WTC11 (cell line): ENCODE results near the gene METTL9. TPM values are rescaled to one million over a fixed set of nuclear protein-coding genes. Genes with fewer than 3 reads are reported as not detected.
A peak's percentile ranks its signal among the peaks of the same experiment; 100 is the strongest.

ENCODE experiments used
- ATAC-seq: fragments of 200-7000 bp; cut with Tn5 transposase; 2 replicates; pipeline ENCODE4 v1.10.0; 2021; ENCODE audit warnings: mild to moderate bottlenecking, moderate library complexity
- CTCF ChIA-PET: fragments of 300-600 bp; sonication (Branson Sonifier 250); formaldehyde crosslinking; loops from one replicate; lab custom pipeline; 2021; ENCODE audit warnings: antibody characterized with exemption; lab: Charles Lee
- POLR2A ChIA-PET: fragments of 350-600 bp; sonication (Branson Sonifier 250); formaldehyde crosslinking; loops from one replicate; lab custom pipeline; 2021; ENCODE audit warnings: antibody characterized with exemption; lab: Charles Lee
- DNase-seq: peaks from one replicate; pipeline ENCODE4 v3.0.0; 2021; ENCODE audit warnings: low spot score
- H3K27ac Mint-ChIP-seq: 2 replicates; pipeline ENCODE4 v1.8.0; 2021; ENCODE audit warnings: mixed read lengths
- H3K27me3 Mint-ChIP-seq: 2 replicates; pipeline ENCODE4 v1.8.0; 2021; ENCODE audit warnings: low read depth, mild to moderate bottlenecking, moderate library complexity, mixed read lengths
- H3K36me3 Mint-ChIP-seq: 2 replicates; pipeline ENCODE4 v1.8.0; 2021; ENCODE audit warnings: mixed read lengths
- H3K4me1 Mint-ChIP-seq: 2 replicates; pipeline ENCODE4 v1.8.0; 2022; ENCODE audit warnings: mixed read lengths
- H3K4me3 Mint-ChIP-seq: 2 replicates; pipeline ENCODE4 v1.8.0; 2021; ENCODE audit warnings: mild to moderate bottlenecking, moderate library complexity, mixed read lengths
- H3K9me3 Mint-ChIP-seq: 2 replicates; pipeline ENCODE4 v1.8.0; 2021; ENCODE audit warnings: mixed read lengths
- AR ChIP-seq: fragments of 250-450 bp; sonication (Bioruptor Pico); IDR thresholded peaks from 2 replicates; pipeline ENCODE4 v1.9.0; 2021; ENCODE audit warnings: mild to moderate bottlenecking
- ETV6 ChIP-seq: sonication (generic); formaldehyde crosslinking; IDR thresholded peaks from 2 replicates; pipeline ENCODE4 v1.8.1; 2022; ENCODE audit warnings: mild to moderate bottlenecking, missing genetic modification reagents
- GRHL2 ChIP-seq: fragments of 250-450 bp; sonication (Bioruptor Pico); IDR thresholded peaks from 2 replicates; pipeline ENCODE4 v1.8.0; 2022; ENCODE audit warnings: mild to moderate bottlenecking, moderate library complexity; ENCODE audit not compliant: insufficient replicate concordance, severe bottlenecking
- GTF2I ChIP-seq: fragments of 250-450 bp; sonication (Bioruptor Pico); conservative IDR thresholded peaks from 2 replicates; pipeline ENCODE4 v1.4.0; 2021; ENCODE audit warnings: mild to moderate bottlenecking
- HMGA2 ChIP-seq: fragments of 250-450 bp; sonication (Bioruptor Pico); IDR thresholded peaks from 2 replicates; pipeline ENCODE4 v1.4.0; 2021; ENCODE audit warnings: mild to moderate bottlenecking, moderate library complexity
- IRF1 ChIP-seq: sonication (generic); formaldehyde crosslinking; IDR thresholded peaks from 2 replicates; pipeline ENCODE4 v1.8.0; 2023; ENCODE audit warnings: missing genetic modification reagents
- IRF2 ChIP-seq: sonication (generic); formaldehyde crosslinking; IDR thresholded peaks from 2 replicates; pipeline ENCODE4 v1.8.0; 2022; ENCODE audit warnings: low read depth, missing genetic modification reagents, borderline replicate concordance
- JUN ChIP-seq: sonication (generic); formaldehyde crosslinking; IDR thresholded peaks from 2 replicates; pipeline ENCODE4 v1.8.0; 2023; ENCODE audit warnings: mild to moderate bottlenecking, missing genetic modification reagents
- NFE2L1 ChIP-seq: sonication (generic); formaldehyde crosslinking; IDR thresholded peaks from 2 replicates; pipeline ENCODE4 v1.8.1; 2023; ENCODE audit warnings: missing genetic modification reagents
- NFYB ChIP-seq: sonication (generic); formaldehyde crosslinking; conservative IDR thresholded peaks from 2 replicates; pipeline ENCODE4 v1.8.0; 2022; ENCODE audit warnings: low read depth, missing genetic modification reagents
- PRRX2 ChIP-seq: fragments of 250-450 bp; sonication (Bioruptor Pico); IDR thresholded peaks from 2 replicates; pipeline ENCODE4 v1.8.0; 2021; ENCODE audit warnings: mild to moderate bottlenecking
- RELA ChIP-seq: sonication (generic); formaldehyde crosslinking; IDR thresholded peaks from 2 replicates; pipeline ENCODE4 v1.8.1; 2022; ENCODE audit warnings: missing genetic modification reagents, mild to moderate bottlenecking, borderline replicate concordance
- SMAD4 ChIP-seq: sonication (generic); formaldehyde crosslinking; IDR thresholded peaks from 2 replicates; pipeline ENCODE4 v1.8.0; 2022; ENCODE audit warnings: mild to moderate bottlenecking, missing genetic modification reagents
- TP53 ChIP-seq: sonication (generic); formaldehyde crosslinking; IDR thresholded peaks from 2 replicates; pipeline ENCODE4 v1.8.1; 2023; ENCODE audit warnings: mild to moderate bottlenecking, missing genetic modification reagents
- USF2 ChIP-seq: sonication (generic); formaldehyde crosslinking; IDR thresholded peaks from 2 replicates; pipeline ENCODE4 v1.8.1; 2023; ENCODE audit warnings: mild to moderate bottlenecking, missing genetic modification reagents, moderate library complexity
- ZBTB21 ChIP-seq: sonication (generic); formaldehyde crosslinking; IDR thresholded peaks from 2 replicates; pipeline ENCODE4 v1.8.1; 2023; ENCODE audit warnings: mild to moderate bottlenecking, missing genetic modification reagents, borderline replicate concordance
- ZNF219 ChIP-seq: sonication (generic); formaldehyde crosslinking; IDR thresholded peaks from 2 replicates; pipeline ENCODE4 v1.8.0; 2023; ENCODE audit warnings: missing genetic modification reagents, mild to moderate bottlenecking, borderline replicate concordance
- ZNF263 ChIP-seq: sonication (generic); formaldehyde crosslinking; IDR thresholded peaks from 2 replicates; pipeline ENCODE4 v1.8.1; 2022; ENCODE audit warnings: low read depth, mild to moderate bottlenecking, moderate library complexity, missing genetic modification reagents
- ZNF396 ChIP-seq: fragments of 250-450 bp; sonication (Bioruptor Pico); IDR thresholded peaks from 2 replicates; pipeline ENCODE4 v1.8.0; 2021; ENCODE audit warnings: mild to moderate bottlenecking, moderate library complexity, borderline replicate concordance
- ZNF425 ChIP-seq: fragments of 250-450 bp; sonication (Bioruptor Pico); conservative IDR thresholded peaks from 2 replicates; pipeline ENCODE4 v1.9.0; 2021; ENCODE audit warnings: mild to moderate bottlenecking
- total RNA-seq: library from RNA; stranded (reverse); gene quantifications from 3 replicates; pipeline ENCODE4 v1.2.3, GENCODE V29; 2021
- TF ChIP-seq, protein P1 (sequence below): sonication (generic); formaldehyde crosslinking; conservative IDR thresholded peaks from 2 replicates; pipeline ENCODE4 v1.8.1; 2022; ENCODE audit warnings: mild to moderate bottlenecking, missing genetic modification reagents
- TF ChIP-seq, protein P2 (sequence below): sonication (generic); formaldehyde crosslinking; IDR thresholded peaks from 2 replicates; pipeline ENCODE4 v1.8.1; 2022; ENCODE audit warnings: mild to moderate bottlenecking, moderate library complexity, missing genetic modification reagents

METTL9 gene
- total RNA-seq, 1 experiment from 2014 or later = 94.6 TPM

DNA sequence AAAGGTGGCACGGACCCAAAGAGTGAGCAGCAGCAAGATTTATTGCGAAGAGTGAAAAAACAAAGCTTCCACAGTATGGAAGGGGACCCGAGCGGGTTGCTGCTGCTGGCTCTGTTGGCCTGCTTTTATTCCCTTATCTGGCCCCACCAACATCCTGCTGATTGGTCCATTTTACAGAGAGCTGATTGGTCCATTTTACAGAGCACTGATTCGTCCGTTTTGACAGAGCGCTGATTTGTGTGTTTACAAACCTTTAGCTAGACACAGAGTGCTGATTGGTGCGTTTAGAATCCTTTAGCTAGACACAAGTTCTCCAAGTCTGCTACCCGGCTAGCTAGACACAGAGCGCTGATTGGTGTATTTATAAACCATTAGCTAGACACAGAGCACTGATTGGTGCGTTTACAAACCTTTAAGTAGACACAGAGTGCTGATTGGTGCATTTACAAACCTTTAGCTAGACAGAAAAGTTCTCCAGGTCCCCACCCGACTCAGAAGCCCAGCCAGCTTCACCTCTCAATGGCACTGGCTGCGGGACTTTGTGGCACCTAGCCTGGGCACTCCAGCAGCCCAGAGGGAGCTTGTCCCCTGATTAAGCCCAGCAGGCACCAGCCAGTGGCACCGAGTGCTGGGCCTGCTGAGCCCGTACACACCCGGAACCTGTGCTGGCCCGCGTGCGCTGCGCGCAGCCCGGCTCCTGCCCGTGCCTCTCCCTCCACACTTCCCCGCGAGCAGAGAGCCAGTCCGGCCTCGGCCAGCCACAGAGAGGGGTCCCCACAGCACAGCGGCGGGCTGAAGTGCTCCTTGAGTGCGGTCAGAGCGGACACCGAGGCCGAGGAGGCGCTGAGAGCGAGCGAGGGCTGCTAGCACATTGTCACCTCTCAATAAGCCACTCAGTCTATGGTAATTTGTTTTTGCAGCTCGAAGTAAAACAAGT, 37.9 kb downstream of the METTL9 start:
- ATAC-seq = no peak
- H3K36me3 Mint-ChIP-seq = no peaks in the 10 kb centered on the region
- DNase-seq = no peak
- no peaks in the 10 kb centered on the region for H3K9me3 Mint-ChIP-seq
- H3K4me3 Mint-ChIP-seq = no peak overlapping the region
- ChIA-PET POLR2A (no interaction called here), CTCF (interaction anchor here (0.6 to 0.7 kb wide), 2 partner anchors 56 to 1250 kb away, joined by 3 read pairs; no protein-coding TSS in a partner anchor)
- no peaks in the 10 kb centered on the region for H3K27me3 Mint-ChIP-seq
- H3K27ac Mint-ChIP-seq = peak overlapping the region; percentile 16; the same call in 1 of the 2 replicates
- TF ChIP-seq ZNF263 (CRISPR knock-in tag) = no peak
- no peak for TF ChIP-seq ZNF396
- 0 out of 2 replicates have a peak, but pooled peaks have one; percentile 13 for TF ChIP-seq NFYB
- no peak for TF ChIP-seq PRRX2 (CRISPR knock-in tag)
- H3K4me1 Mint-ChIP-seq = peaks cover 26% of the 10 kb centered on the region

DNA sequence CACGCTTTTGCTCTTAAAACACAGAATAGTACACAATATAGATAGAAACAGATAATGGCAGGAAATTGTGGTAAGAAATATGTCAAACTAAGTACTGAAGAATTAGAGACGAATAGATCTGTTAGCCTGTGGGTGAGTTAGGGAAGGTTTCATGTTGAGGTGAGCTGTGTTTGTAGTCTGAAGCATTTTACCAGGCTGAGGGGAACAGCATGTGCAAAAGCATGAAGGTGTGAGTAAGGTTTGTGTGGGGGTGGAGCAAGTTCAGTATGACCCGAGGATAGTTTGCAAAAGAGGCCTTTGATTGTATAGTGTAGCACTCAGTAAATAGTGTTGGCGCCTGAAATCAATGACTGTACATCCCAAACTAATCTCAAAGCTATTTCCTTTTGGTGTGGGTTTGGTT, 39.2 kb downstream of the METTL9 start:
- no peaks in the 10 kb centered on the region for H3K36me3 Mint-ChIP-seq
- TF ChIP-seq SMAD4 (CRISPR knock-in tag) (no peak), ZBTB21 (CRISPR knock-in tag) (no peak)
- TF ChIP-seq, all 79 proteins: peak for 0
- ATAC-seq (no peak), DNase-seq (no peak)
- no peak overlapping the region for H3K27ac Mint-ChIP-seq
- ChIA-PET POLR2A (no interaction called here), CTCF (interaction anchor here (1.1 kb wide), 1 partner anchor 46 kb away, joined by 4 read pairs; no protein-coding TSS in a partner anchor)
- H3K4me1 Mint-ChIP-seq = peaks cover 26% of the 10 kb centered on the region
- no peak overlapping the region for H3K4me3 Mint-ChIP-seq
- H3K27me3 Mint-ChIP-seq = no peaks in the 10 kb centered on the region
- no peaks in the 10 kb centered on the region for H3K9me3 Mint-ChIP-seq

DNA sequence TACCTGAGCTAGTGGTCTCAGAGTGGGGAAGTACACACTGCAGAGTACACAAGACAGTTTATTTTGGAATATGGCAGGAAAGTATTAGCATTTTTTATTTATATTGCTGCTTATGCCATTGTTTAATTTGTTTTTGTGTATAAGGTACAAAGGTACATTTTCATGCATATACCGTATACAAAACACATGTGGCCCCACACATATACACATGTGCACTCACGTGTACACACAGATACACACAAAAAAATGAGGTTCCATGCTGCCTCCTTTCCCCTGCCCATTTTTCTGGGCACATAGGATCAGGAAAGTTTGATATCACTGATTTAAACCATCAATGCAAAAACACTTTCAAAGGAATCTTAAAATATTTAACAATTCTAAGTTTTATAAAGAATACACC, 40.1 kb downstream of the METTL9 start:
- CTCF ChIA-PET = interaction anchor here (1.1 to 1.9 kb wide), 2 partner anchors 45 to 49 kb away, joined by 4 to 9 read pairs; no protein-coding TSS in a partner anchor
- no peak overlapping the region for H3K4me3 Mint-ChIP-seq
- POLR2A ChIA-PET = no interaction called here
- ATAC-seq = no peak
- TF ChIP-seq TP53 (CRISPR knock-in tag) (no peak), ZNF396 (no peak), ZNF219 (CRISPR knock-in tag) (no peak), NFE2L1 (CRISPR knock-in tag) (no peak), HMGA2 (CRISPR knock-in tag) (no peak), ZNF425 (CRISPR knock-in tag) (no peak), IRF1 (CRISPR knock-in tag) (no peak), GTF2I (CRISPR knock-in tag) (no peak), ZBTB21 (CRISPR knock-in tag) (no peak), RELA (CRISPR knock-in tag) (no peak), ETV6 (CRISPR knock-in tag) (no peak), IRF2 (CRISPR knock-in tag) (no peak), USF2 (CRISPR knock-in tag) (no peak), GRHL2 (CRISPR knock-in tag) (no peak), JUN (no peak), AR (CRISPR knock-in tag) (no peak)
- TF ChIP-seq, protein P1, sequence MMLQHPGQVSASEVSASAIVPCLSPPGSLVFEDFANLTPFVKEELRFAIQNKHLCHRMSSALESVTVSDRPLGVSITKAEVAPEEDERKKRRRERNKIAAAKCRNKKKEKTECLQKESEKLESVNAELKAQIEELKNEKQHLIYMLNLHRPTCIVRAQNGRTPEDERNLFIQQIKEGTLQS = no peak
- TF ChIP-seq, protein P2, sequence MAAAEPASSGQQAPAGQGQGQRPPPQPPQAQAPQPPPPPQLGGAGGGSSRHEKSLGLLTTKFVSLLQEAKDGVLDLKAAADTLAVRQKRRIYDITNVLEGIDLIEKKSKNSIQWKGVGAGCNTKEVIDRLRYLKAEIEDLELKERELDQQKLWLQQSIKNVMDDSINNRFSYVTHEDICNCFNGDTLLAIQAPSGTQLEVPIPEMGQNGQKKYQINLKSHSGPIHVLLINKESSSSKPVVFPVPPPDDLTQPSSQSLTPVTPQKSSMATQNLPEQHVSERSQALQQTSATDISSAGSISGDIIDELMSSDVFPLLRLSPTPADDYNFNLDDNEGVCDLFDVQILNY (CRISPR knock-in tag) = no peak
- no peak for DNase-seq
- H3K9me3 Mint-ChIP-seq = no peaks in the 10 kb centered on the region
- H3K4me1 Mint-ChIP-seq = peaks cover 21% of the 10 kb centered on the region
- no peak overlapping the region for H3K27ac Mint-ChIP-seq
- H3K27me3 Mint-ChIP-seq = no peaks in the 10 kb centered on the region
- H3K36me3 Mint-ChIP-seq = no peaks in the 10 kb centered on the region
